ENCODE results near the gene ARHGAP20. TPM values are rescaled to one million over a fixed set of nuclear protein-coding genes. Genes with fewer than 3 reads are reported as not detected.

ARHGAP20 gene, protein sequence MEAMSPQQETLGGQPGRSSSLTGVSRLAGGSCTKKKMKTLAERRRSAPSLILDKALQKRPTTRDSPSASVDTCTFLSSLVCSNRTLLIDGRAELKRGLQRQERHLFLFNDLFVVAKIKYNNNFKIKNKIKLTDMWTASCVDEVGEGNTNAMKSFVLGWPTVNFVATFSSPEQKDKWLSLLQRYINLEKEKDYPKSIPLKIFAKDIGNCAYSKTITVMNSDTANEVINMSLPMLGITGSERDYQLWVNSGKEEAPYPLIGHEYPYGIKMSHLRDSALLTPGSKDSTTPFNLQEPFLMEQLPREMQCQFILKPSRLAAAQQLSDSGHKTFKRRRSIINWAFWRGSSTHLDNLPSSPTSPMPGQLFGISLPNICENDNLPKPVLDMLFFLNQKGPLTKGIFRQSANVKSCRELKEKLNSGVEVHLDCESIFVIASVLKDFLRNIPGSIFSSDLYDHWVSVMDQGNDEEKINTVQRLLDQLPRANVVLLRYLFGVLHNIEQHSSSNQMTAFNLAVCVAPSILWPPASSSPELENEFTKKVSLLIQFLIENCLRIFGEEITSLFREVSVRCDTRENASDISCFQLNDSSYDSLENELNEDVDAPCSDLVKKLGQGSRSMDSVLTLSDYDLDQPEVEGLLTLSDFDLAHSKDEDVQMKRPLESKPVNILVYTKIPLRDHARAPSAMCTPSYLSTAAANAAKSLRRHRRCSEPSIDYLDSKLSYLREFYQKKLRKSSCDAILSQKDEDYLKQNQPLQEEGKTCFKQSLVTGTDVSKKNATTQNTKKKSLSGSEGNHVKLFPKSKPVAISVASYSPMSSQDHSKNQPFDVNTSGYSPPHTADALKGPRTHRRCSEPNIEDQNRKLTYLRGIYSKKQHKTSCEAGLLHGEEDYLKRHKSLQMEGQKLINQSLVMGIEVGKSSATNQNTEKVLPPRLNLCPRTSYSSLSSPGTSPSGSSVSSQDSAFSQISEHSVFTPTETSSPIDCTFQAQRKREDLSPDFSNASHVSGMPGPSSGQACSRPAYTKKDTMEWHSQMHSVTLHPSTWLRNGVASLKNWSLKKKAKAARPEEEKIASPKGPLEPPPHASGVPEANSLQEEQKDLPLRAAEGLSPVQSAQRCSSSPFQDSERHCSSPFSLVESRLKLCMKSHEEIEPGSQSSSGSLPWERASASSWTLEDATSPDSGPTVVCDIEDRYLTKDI
- total RNA-seq, result 0.38 TPM
- long read RNA-seq, result 0 reads

DNA sequence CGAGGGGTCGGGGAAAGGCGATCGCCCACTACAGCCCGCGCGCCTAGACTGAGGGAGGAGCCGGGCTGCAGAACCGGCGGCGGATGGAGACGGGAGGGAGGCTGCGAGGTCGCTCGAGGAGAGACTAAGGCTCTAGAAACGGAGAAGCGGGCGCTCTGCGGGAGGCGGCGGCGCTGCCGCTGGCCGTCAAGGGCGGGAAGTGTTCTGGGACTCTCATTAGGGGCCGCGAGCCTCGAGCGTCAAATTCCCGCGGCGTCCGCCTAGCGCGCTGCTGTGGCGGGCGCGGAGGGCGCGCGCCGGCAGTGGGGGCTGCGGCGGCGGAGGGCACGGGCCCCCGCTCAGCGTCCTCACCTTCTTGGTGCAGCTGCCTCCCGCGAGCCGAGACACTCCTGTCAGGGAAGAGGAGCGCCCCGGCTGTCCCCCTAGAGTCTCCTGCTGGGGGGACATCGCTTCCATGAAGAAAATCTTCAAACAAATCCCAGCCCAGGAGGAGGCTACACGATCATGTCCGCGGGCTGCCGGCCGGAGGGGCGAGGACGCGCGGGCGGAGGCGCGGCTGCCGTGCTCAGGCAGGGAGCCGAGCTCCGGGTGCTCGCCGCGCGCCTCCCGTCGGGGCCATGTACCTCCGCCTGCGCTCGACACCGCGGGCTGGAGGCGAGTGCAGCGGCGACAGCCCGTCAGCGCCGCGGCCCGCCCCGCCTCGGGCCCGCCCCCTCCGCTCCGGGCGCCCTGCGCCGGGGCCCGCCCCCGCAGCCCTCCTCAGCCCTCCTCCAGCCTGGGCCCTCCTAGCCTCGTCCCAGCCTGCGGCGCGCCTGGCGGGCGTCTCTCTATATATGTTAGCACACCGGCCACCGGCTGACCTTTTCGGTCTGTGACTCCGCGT is at the start of gene ARHGAP20:
ARHGAP20 (minus strand) TSS at position 662 of the 883 bp plus-strand sequence; CDS start at position 456, 206 bp downstream.
- ATAC-seq (ENCODE audit: poor library complexity), result peak; percentile 96
- intact Hi-C loops (cut with DNase I), result no loop called here

DNA sequence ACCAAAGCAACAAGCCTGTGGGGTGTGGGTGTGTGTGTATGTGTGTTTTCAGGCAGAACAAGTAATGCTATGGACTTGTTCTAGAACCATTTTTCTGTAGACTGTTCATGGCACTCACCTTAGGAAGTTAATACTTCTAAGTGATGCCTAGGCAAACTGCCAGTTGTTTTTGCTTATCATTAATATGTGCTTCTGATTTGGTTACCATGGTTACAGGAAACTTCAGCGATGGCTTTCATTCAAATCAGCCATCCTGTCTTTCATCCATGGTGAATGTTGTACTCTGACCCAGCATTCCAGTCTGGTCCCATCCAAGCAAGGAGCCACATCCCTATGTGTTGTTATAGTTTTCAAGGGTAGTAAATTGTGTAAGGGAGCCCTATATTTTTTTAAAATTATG is 49.8 kb upstream of the ARHGAP20 start:
- ATAC-seq (ENCODE audit: poor library complexity) (no peak), DNase-seq (no peak)
- intact Hi-C loops (cut with DNase I), result no loop called here

More for the DNA sequence above, at the start of gene ARHGAP20:
- DNase-seq, result peak; percentile 77

DNA sequence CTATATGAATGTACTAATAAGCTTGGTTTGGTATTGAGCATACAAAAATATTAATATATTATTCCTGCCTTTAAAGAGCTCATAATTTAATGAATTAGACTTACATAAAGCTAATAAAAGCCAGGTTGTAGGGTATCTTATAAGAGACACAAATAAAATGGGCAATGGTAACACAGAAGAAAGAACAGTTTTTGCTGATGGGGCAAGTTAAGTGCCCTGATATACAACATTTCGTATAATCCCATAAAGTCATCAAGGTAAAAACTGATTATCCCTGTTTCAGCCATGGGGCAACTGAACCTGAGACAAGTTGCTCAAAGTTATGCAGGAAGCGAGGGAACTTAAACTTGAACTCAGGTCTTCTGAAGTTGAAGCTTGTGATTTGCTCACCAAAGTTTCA is 48.9 kb upstream of the ARHGAP20 start:
- ATAC-seq (ENCODE audit: poor library complexity) (no peak), DNase-seq (no peak)
- intact Hi-C loops (cut with DNase I), result no loop called here

DNA sequence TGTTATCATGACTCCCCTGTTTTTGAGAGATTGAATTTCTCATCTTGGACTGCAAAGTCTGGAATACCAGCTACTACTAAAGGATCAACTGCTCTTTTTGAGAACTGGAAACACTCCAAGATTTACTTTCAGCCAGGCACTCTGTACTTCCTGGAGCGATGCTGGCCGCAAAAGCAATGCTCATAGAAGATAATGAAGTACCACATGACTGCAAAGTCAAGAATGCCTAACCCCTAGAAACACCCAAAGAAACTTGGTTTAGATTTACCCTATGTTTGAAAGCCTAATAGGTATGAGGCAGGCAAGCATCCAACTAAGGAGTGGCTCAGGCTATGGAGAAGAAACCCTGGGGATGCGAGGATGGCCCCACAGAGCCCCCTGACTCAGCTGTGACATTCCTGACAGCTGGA is 47.7 kb upstream of the ARHGAP20 start:
- no peak for DNase-seq
- peak; percentile 25 for ATAC-seq (ENCODE audit: poor library complexity)
- intact Hi-C loops (cut with DNase I), result no loop called here

DNA sequence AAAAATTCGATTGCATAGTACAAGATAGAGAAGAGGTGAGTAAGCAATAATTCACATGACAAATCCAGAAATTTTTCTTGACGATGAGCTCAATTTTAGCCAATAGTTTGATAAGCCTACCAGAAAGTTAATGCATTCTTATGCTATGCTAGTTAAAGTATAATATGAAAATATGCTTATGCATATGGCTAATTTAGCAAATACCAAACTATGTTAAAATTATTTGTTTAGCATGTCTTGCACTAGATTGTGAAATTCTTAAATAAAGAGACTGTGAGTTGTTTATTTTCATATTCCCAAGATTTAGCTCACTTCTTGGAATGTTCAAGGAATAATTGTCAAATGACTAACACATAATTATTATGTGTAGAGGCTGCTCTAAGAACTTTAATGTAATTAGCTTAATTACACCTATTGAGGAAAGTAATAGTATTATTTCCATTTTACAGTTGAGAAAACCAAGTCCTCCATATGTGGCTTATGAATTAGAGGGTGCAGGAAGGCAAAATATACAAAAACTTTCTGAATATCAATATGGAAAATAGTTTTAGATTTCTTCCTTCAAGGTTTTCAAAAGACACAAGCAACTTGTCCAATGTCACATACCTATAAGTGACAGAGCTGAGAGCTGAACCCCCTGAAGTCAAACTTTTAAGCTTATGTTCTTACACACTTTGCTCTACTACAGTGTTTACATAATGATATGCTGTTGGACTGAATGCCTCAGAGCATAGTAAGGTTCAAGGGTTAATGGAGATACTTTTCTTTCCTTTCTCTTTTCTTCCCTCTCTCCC is 45.9 kb upstream of the ARHGAP20 start:
- ATAC-seq (ENCODE audit: poor library complexity) (no peak), DNase-seq (no peak)
- intact Hi-C loops (cut with DNase I), result no loop called here

DNA sequence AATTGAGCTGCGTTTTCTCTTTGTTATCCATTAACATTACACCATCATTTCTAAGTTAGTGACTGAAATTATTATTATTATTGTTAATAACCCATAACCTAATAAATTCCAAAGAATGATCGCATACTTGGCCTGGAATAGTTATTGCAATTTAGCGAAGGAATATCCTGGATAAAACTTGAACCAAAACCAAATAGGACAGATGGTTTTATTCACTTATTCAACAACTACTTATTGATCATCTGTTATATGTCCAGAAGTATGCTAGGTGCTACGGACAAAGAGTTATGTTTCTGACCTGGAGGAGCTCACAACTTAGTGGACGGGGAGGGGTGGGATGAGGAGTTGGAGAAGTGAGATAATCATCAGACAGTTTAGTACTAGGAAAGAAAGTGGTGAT is 44.8 kb upstream of the ARHGAP20 start:
- DNase-seq (no peak), ATAC-seq (ENCODE audit: poor library complexity) (no peak)
- intact Hi-C loops (cut with DNase I), result no loop called here

DNA sequence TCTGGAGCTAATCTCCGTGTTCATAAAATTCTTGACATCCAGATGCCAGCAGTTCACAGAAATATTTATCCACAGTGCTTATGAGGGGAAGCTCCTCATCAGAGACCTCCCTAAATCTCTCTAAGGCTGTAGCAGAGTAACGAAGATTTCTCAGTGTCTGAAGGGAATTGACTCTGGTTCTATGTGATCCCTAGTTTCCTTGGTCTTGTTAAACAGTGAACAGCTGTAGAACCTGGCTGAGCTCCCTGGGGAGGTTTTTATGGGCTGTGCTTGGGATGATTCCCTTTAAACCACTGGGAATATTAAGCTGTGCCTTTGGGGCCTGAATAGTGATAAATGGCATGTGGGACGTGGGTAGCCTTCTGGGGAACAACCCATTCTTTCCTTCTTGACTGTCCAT is 43.7 kb upstream of the ARHGAP20 start:
- no peak for DNase-seq
- ATAC-seq (ENCODE audit: poor library complexity), result no peak
- intact Hi-C loops (cut with DNase I), result no loop called here

DNA sequence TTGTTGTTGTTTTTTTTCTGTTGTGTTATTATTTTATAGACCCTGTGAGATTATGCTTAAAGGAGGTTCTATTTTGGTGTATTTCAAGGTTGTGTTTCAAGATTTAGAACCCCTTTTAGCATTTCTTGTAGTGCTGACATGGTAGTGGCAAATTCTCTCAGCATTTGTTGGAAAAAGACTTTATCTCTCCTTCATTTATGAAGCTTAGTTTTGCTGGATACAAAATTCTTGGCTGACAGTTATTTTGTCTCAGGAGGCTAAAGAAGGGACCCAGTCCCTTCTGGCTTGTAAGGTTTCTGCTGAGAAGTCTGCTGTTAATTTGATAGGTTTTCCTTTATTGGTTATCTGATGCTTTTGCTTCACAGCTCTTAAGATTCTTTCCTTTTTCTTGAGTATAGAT is 40.7 kb upstream of the ARHGAP20 start:
- ATAC-seq (ENCODE audit: poor library complexity) (no peak), DNase-seq (no peak)
- intact Hi-C loops (cut with DNase I), result no loop called here

DNA sequence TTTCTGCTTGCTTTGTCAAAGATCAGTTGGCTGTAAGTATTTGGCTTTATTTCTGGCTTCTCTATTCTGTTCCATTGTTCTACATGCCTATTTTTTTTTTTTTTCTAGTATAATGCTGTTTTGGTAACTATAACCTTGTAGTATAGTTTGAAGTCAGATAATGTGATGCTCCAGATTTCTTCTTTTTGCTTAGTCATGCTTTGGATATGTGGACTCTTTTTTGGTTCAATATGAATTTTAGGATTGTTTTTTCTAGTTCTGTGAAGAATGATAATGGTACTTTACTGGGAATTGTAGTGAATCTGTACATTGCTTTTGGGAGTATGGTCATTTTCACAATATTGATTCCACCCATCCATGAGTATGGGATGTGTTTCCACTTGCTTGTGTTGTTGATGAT is 37.9 kb upstream of the ARHGAP20 start:
- DNase-seq, result no peak
- no peak for ATAC-seq (ENCODE audit: poor library complexity)
- intact Hi-C loops (cut with DNase I), result no loop called here

DNA sequence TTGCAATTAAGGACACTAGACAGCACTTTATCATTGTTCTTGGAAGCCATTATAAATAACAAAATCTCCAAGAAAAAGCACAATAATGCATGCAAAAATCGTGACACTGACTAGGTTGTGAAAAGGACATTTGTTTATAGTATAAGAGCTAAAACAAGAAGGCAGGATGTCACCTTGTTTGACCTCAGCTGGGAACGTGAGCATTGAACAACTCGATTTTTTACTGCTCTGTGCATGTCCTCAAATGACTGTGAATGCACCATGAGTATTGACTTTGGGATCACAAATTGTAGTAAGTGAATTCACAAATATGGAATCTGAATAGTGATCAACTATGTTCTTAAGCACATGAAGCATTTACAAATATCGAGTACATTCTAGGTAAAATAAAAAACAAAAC is 35.3 kb upstream of the ARHGAP20 start:
- intact Hi-C loops (cut with DNase I), result no loop called here
- ATAC-seq (ENCODE audit: poor library complexity) (no peak), DNase-seq (no peak)

DNA sequence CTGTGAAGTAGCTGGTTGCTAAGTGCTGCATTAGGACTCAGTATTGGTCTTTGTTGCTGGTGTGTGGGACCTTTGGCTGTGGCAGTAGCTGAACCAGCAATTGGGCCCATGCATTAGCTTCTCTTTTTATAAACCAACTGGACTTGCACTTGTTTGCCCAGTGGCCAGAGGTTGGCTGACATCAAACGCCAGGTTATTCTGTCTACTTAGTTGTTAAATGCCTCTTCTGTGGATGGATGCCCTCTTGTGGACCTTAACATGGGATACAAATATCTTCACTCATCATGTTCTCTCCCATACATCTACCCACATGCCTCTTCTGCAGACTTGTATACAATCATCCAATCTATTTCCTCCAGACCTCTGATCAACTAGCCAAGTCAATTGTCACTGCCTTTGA is 26.4 kb upstream of the ARHGAP20 start:
- no peak for DNase-seq
- no peak for ATAC-seq (ENCODE audit: poor library complexity)
- intact Hi-C loops (cut with DNase I), result no loop called here

DNA sequence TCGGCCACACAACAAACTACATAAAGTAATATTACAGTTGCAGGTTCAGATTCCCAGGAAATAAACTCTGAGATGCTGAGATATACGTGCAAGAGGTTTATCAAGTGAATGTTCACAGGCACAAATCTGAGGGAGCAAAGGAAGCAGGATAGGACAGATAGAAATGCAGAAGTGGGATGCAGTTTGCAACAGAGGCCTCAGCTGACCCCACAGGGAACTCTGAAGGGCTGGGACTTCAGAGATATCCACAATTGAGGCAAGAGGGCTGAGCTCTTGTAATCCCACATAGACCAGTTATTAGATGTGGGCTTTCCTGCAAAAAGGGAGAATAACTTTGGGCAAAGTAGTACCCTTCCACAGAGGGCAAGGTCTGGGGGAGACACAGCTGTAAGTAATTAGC is 25.4 kb upstream of the ARHGAP20 start:
- intact Hi-C loops (cut with DNase I), result no loop called here
- DNase-seq (no peak), ATAC-seq (ENCODE audit: poor library complexity) (no peak)

DNA sequence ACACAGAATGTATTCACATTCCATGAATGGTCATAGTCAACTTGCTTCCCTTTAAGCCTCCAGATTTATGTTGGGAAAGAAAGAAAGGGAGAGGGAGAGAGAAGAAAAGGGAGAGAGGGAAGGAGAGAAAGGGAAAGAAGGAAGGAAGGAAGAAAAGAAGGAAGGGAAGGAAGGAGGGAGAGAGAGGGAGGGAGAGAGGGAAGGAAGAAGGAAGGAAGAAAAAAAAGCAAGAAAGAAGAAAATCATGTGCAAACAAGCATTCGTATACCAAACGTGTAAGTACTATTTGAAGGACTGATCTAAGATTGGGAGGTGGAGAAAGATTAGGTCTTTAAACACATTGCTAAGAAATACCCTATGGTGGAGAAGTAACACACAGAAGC is 23.9 kb upstream of the ARHGAP20 start:
- intact Hi-C loops (cut with DNase I), result no loop called here
- DNase-seq (no peak), ATAC-seq (ENCODE audit: poor library complexity) (no peak)

DNA sequence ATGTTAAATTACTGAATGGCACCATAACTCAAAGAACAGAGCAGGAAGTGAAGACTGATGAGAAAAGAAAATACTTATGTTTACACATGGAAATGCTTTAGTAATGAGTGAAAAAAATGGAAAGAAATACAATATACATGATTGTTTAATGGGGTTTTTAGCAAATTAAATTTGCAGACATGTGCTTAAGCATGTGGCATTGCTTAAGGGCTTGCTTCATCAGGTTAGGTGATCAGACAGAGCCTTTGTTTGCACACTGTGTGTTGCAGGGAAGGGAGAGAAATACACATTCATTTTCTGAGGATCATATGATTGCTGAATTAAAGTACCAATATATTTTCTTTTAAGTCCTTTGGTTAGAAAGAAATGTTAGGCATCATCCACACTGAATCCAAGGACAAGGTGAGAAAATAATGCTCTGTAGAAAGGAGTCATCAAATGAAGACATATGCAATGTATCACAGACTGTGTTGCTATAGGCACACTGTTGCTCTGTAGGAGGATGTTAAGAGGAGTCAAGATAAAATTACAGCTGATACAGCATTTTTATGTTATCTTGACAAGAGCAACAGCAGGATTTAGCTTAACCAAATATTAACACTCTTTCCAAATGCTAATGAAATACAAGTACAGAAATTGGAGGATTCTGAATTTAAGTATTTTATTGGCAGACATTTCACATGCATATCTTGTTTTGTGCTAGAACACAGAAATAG is 23.4 kb upstream of the ARHGAP20 start:
- no peak for ATAC-seq (ENCODE audit: poor library complexity)
- intact Hi-C loops (cut with DNase I), result no loop called here
- DNase-seq, result no peak

DNA sequence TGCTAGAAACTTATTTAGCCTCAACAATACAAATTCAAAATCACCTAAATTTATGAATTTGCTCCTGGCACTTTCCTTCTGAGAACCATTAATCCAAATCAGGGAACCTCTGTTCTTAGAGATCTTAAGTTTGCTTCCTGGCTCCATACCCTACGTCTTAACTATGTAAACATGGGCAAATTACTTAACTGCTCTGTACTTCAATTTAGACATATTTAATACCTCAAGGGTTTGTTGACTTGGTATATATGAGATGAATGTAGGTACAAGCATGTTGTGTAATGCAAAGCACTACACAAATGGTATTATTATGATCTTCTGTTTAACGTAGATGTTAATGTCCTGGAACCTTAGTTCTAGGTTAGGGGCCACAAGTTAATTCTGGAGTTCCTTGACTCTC is 22.6 kb upstream of the ARHGAP20 start:
- DNase-seq (no peak), ATAC-seq (ENCODE audit: poor library complexity) (no peak)
- intact Hi-C loops (cut with DNase I), result no loop called here

DNA sequence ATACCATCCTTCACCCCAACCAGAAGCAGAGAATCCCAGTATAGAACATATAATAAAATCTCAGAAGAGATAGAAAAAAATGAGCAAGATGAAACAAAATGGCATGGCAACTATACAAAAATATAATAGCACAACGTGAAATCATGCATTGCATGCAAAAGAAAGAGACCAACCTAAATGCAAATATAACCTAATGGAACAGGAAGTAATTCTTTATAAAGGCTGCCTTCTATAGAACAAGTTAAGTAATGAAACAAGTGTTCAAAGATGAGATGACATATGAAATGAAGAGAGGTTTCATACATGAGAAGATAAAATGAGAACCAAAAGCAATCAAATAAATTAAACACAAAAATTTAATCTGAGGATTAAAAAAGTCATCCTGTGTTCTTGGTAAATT is 18.5 kb upstream of the ARHGAP20 start:
- ATAC-seq (ENCODE audit: poor library complexity), result no peak
- intact Hi-C loops (cut with DNase I), result no loop called here
- DNase-seq, result no peak

DNA sequence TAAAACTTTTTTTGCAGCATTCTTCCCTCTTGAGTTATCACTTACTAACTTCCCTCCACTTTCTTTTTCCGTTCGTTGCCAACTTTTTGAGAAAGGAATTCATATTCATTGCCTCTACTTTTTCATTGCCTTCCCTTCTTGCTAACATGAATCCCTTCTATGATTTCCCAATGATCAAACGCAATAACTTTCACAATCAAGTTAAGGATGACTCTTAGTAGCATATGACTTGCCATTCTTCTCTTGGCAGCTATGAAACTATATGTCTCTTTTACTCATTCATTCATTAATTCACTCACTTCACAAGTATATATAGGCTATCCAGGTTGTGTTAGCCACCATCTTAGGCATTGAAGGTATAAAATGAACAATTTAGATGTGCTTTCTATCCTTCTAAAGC is 16.6 kb upstream of the ARHGAP20 start:
- no peak for ATAC-seq (ENCODE audit: poor library complexity)
- intact Hi-C loops (cut with DNase I), result no loop called here

More for the DNA sequence above, 16.6 kb upstream of the ARHGAP20 start:
- no peak for DNase-seq
